ENCODE results near the gene RGS18. TPM values are rescaled to one million over a fixed set of nuclear protein-coding genes. Genes with fewer than 3 reads are reported as not detected.

Gene RGS18
- total RNA-seq, 1 donor from 2014 or later = not detected

- Mint-ChIP-seq H3K27ac (ENCODE audit: unreplicated experiment) (no peak overlapping the region), H3K4me3 (ENCODE audit: unreplicated experiment) (no peak overlapping the region), H3K36me3 (ENCODE audit: low read depth, unreplicated experiment) (no peaks in the 10 kb centered on the region), H3K9me3 (ENCODE audit: unreplicated experiment) (peaks cover 2% of the 10 kb centered on the region), H3K4me1 (ENCODE audit: low read depth, unreplicated experiment) (peaks cover 3% of the 10 kb centered on the region), H3K27me3 (ENCODE audit: low read depth, unreplicated experiment) (no peaks in the 10 kb centered on the region)
- H3K4me3 ChIP-seq (ENCODE audit: insufficient read depth, low read depth, low read length) = no peak overlapping the region
- no peaks in the 10 kb centered on the region for H3K36me3 ChIP-seq (ENCODE audit: insufficient read depth, low read length)
- FAIRE-seq = no peak
- DNase-seq (ENCODE audit: low read depth) = peak; percentile 7
- no peak overlapping the region for H3K27ac ChIP-seq (ENCODE audit: low read depth, low read length)
- H3K4me1 ChIP-seq (ENCODE audit: insufficient read depth, low read length) = no peaks in the 10 kb centered on the region
- H2AFZ ChIP-seq (ENCODE audit: low read depth, low read length) = no peak overlapping the region
- H3K9ac ChIP-seq (ENCODE audit: low read length) = no peak overlapping the region
- no peaks in the 10 kb centered on the region for H3K27me3 ChIP-seq (ENCODE audit: insufficient read depth, low read length)
- TF ChIP-seq EZH2 (IDR thresholded peaks at IDR 0.05; ENCODE audit: insufficient read depth, low read length) (no peak), CTCF (IDR thresholded peaks at IDR 0.05; ENCODE audit: insufficient read depth, low read depth, low read length) (no peak)
- H3K79me2 ChIP-seq (ENCODE audit: insufficient read depth, low read length) = no peaks in the 10 kb centered on the region
- H3K4me2 ChIP-seq (ENCODE audit: low read length) = no peak overlapping the region
- H3K9me3 ChIP-seq (ENCODE audit: insufficient read depth, low read depth, low read length) = no peaks in the 10 kb centered on the region
- no peaks in the 10 kb centered on the region for H4K20me1 ChIP-seq (ENCODE audit: insufficient read depth, low read length)
These were observed 9.8 kb downstream of the RGS18 start for GRCh38 chr1:192167911-192168700.

DNA sequence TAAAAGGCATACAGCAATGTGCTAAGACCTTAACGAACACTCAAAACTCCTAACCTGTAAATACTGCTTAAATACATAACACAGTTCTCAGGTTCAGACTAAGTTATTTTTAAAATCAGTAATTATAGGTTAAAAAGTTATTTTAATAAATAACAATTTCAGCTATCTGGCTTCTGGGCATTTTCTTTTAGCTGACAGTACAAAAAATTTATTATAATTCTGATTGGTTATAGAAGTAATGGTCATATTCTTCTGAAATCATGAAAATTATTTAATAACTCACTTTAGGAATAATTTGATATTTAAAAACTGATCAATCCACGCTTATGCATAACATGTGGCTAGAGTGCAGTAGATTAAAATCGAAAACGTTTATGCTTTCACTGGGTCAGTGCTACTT lies 10.7 kb downstream of the RGS18 start:
- no peaks in the 10 kb centered on the region for H3K9me3 ChIP-seq (ENCODE audit: insufficient read depth, low read depth, low read length)
- Mint-ChIP-seq H3K27ac (ENCODE audit: unreplicated experiment) (no peak overlapping the region), H3K9me3 (ENCODE audit: unreplicated experiment) (peaks cover 2% of the 10 kb centered on the region), H3K4me3 (ENCODE audit: unreplicated experiment) (no peak overlapping the region), H3K27me3 (ENCODE audit: low read depth, unreplicated experiment) (no peaks in the 10 kb centered on the region), H3K36me3 (ENCODE audit: low read depth, unreplicated experiment) (no peaks in the 10 kb centered on the region), H3K4me1 (ENCODE audit: low read depth, unreplicated experiment) (peaks cover 3% of the 10 kb centered on the region)
- no peaks in the 10 kb centered on the region for H3K27me3 ChIP-seq (ENCODE audit: insufficient read depth, low read length)
- no peak overlapping the region for H3K9ac ChIP-seq (ENCODE audit: low read length)
- H3K36me3 ChIP-seq (ENCODE audit: insufficient read depth, low read length) = no peaks in the 10 kb centered on the region
- TF ChIP-seq CTCF (IDR thresholded peaks at IDR 0.05; ENCODE audit: insufficient read depth, low read depth, low read length) = no peak
- TF ChIP-seq EZH2 (IDR thresholded peaks at IDR 0.05; ENCODE audit: insufficient read depth, low read length) = no peak
- no peaks in the 10 kb centered on the region for H4K20me1 ChIP-seq (ENCODE audit: insufficient read depth, low read length)
- no peak overlapping the region for H3K27ac ChIP-seq (ENCODE audit: low read depth, low read length)
- no peak overlapping the region for H3K4me2 ChIP-seq (ENCODE audit: low read length)
- DNase-seq (ENCODE audit: low read depth) (no peak), FAIRE-seq (no peak)
- H3K4me1 ChIP-seq (ENCODE audit: insufficient read depth, low read length) = no peaks in the 10 kb centered on the region
- H3K4me3 ChIP-seq (ENCODE audit: insufficient read depth, low read depth, low read length) = no peak overlapping the region
- no peak overlapping the region for H2AFZ ChIP-seq (ENCODE audit: low read depth, low read length)
- H3K79me2 ChIP-seq (ENCODE audit: insufficient read depth, low read length) = no peaks in the 10 kb centered on the region

Measured in astrocyte (in vitro differentiated cells and primary cell).